Psoas muscle (tissue), 8 donors: ENCODE measurements around the gene HNF1B. TPM values are rescaled to one million over a fixed set of nuclear protein-coding genes. Genes with fewer than 3 reads are reported as not detected.

Experiments used
- ATAC-seq, 4 donors: fragments of 200-7000 bp; cut with Tn5 transposase; one replicate each; pipeline ENCODE4 v1.9.1; 2020; ENCODE audit warnings: moderate library complexity in 3 of 4, mild to moderate bottlenecking in 2 of 4
- DNase-seq, 2 donors: peaks; one replicate each; pipeline ENCODE4 v3.0.0-alpha.2; 2020
- H3K27ac ChIP-seq: fragments of 200-600 bp; one replicate; pipeline ENCODE4 v1.8.0; 2022
- H3K27me3 ChIP-seq, 3 donors: fragments of 200-600 bp in 1 of 3; one replicate each; pipeline versions ENCODE4 v1.6.1 to v1.8.0; 2013 to 2022; ENCODE audit warnings: low read length in 2 of 3, mild to moderate bottlenecking in 2 of 3, moderate library complexity in 1 of 3; ENCODE audit not compliant: insufficient read depth in 3 of 3
- H3K36me3 ChIP-seq, 2 donors: fragments of 200-600 bp in 1 of 2; one replicate each; pipeline versions ENCODE4 v1.6.1 to v1.8.0; 2013 to 2022; ENCODE audit warnings: low read depth in 1 of 2, mild to moderate bottlenecking in 1 of 2, moderate library complexity in 1 of 2; ENCODE audit not compliant: insufficient read depth in 1 of 2
- H3K4me1 ChIP-seq: fragments of 200-600 bp; one replicate; pipeline ENCODE4 v1.8.0; 2022
- H3K4me3 ChIP-seq: fragments of 200-600 bp; one replicate; pipeline ENCODE4 v1.8.0; 2022; ENCODE audit warnings: mild to moderate bottlenecking
- H3K9me3 ChIP-seq: fragments of 200-600 bp; one replicate; pipeline ENCODE4 v1.8.0; 2022
- CTCF ChIP-seq: fragments of 200-600 bp; IDR thresholded peaks from one replicate; pipeline ENCODE4 v1.8.0; 2022; ENCODE audit warnings: antibody characterized with exemption
- WGBS, 3 donors: extraction: QIAGEN DNeasy Blood & Tissue Kit; methylation state at CpG; one replicate each; pipeline versions ENCODE4 v1.1.6 to v1.1.7; 2013; 5-methylcytosine and 5-hydroxymethylcytosine counted together
- intact Hi-C, 2 donors: fragments of 100-400 bp; cut with DNase I; formaldehyde crosslinking; loops; one replicate each; pipeline versions ENCODE4 v1.11.0 to v1.14.2; 2022
- long read RNA-seq, 2 donors: library from polyadenylated mRNA; unstranded; transcript quantifications; one replicate each; pipeline ENCODE4 v2.0.0, GENCODE V29; 2021
- polyA plus RNA-seq, 3 donors: library from polyadenylated mRNA; stranded (reverse); fragments of 200-250 nt; gene quantifications; one replicate each; pipeline ENCODE4 v1.2.3, GENCODE V29; 2013
- total RNA-seq, 4 donors: library from RNA; stranded (reverse); fragmentation: NEBNext Ultra II Directional in 2 of 4; extraction: Animal tissue kit (Norgen Biotek cat#: 25700) in 2 of 4; gene quantifications; one replicate each; pipeline versions ENCODE4 v1.2.1 to v1.2.4, GENCODE V29; 2021 to 2023
- donor health status: healthy with polysubstance abuse.
- donor health status: DM: no; HTN: no; CAD: no; lungs with moderate emphysema.
- donor health status: Bipolar disorder and iron deficiency.
- donor health status: healthy.
- donor health status: DM: yes; HTN: yes; CAD: no.
- donor health status: DM: no; HTN: no; CAD: no.
- donor health status: DM: no; HTN: no; CAD: no.
- donor health status: DM: yes; HTN: yes; CAD: no.

Gene HNF1B
- total RNA-seq: not detected
- under 1 TPM in 1 of 3 donors, not detected in 2; 0.03 TPM for polyA plus RNA-seq
- long read RNA-seq, donor 1: 0 reads
- long read RNA-seq, donor 2: 0 reads

GRCh38 chr17:37744961-37745800, at the start of gene HNF1B:
Gene HNF1B, minus strand, starts transcription at chr17:37745059. Its CDS starts 175 bp downstream, at chr17:37744884.
- Histone ChIP-seq H3K27me3 (peaks cover 0 to 92% (median 43%) of the 10 kb centered on the region in 3 donors), H3K4me1 (peaks cover 27% of the 10 kb centered on the region), H3K36me3 (no peaks in the 10 kb centered on the region), H3K9me3 (no peaks in the 10 kb centered on the region), H3K27ac (no peak within 1 kb of the TSS), H3K4me3 (peak within 1 kb of the TSS; percentile 60)
- intact Hi-C loops: no loop called here
- ATAC-seq (no peak), DNase-seq (no peak)
- 5 to 7% (median 6%) methylated on average over 34 to 35 of the region's 35 CpGs for WGBS, 3 donors
- TF ChIP-seq CTCF: no peak

- H3K27me3 ChIP-seq: peaks cover 3 to 40% (median 6%) of the 10 kb centered on the region in 3 donors
- intact Hi-C loops: no loop called here
- H3K27ac ChIP-seq: no peak overlapping the region
- H3K9me3 ChIP-seq: no peaks in the 10 kb centered on the region
- no peak for TF ChIP-seq CTCF
- 53 to 60% (median 60%) methylated on average over 2 of the region's 2 CpGs for WGBS, 3 donors
- no peaks in the 10 kb centered on the region for H3K4me1 ChIP-seq
- H3K4me3 ChIP-seq: no peak overlapping the region
- no peak for ATAC-seq
- DNase-seq: no peak
- H3K36me3 ChIP-seq: no peaks in the 10 kb centered on the region
Observed at GRCh38 chr17:37792787-37793186, 47.9 kb upstream of the HNF1B start.

- TF ChIP-seq CTCF: no peak
Observed at GRCh38 chr17:37791447-37792399, 46.9 kb upstream of the HNF1B start.

GRCh38 chr17:37789771-37790541, 45.1 kb upstream of the HNF1B start:
- no peaks in the 10 kb centered on the region for H3K36me3 ChIP-seq
- intact Hi-C loops: no loop called here
- H3K4me1 ChIP-seq: no peaks in the 10 kb centered on the region
- peaks cover 3 to 41% (median 6%) of the 10 kb centered on the region in 3 donors for H3K27me3 ChIP-seq
- WGBS, 3 donors: 40 to 50% (median 46%) methylated on average over 9 of the region's 9 CpGs
- no peak overlapping the region for H3K27ac ChIP-seq
- DNase-seq: no peak
- no peaks in the 10 kb centered on the region for H3K9me3 ChIP-seq
- ATAC-seq: no peak
- TF ChIP-seq CTCF: no peak
- H3K4me3 ChIP-seq: no peak overlapping the region

More at GRCh38 chr17:37791447-37792399, 46.9 kb upstream of the HNF1B start:
- DNase-seq (no peak), ATAC-seq (no peak)
- WGBS, 3 donors: 61 to 67% (median 66%) methylated on average over 19 of the region's 19 CpGs
- no peak overlapping the region for H3K27ac ChIP-seq
- H3K4me3 ChIP-seq: no peak overlapping the region
- H3K4me1 ChIP-seq: no peaks in the 10 kb centered on the region
- intact Hi-C loops: no loop called here
- H3K9me3 ChIP-seq: no peaks in the 10 kb centered on the region
- no peaks in the 10 kb centered on the region for H3K36me3 ChIP-seq
- peaks cover 3 to 41% (median 6%) of the 10 kb centered on the region in 3 donors for H3K27me3 ChIP-seq
